Ureter (tissue), 1 donor: Measurements from ENCODE around the gene DELE1. TPM values are rescaled to one million over a fixed set of nuclear protein-coding genes. Genes with fewer than 3 reads are reported as not detected.
A peak's percentile ranks its signal among the peaks of the same experiment; 100 is the strongest.
"Not testable (repeated sequence)": the region's sequence is repeated elsewhere in the genome, so short reads cannot be mapped to it uniquely, and the experiment has no call there.

Experiments
- DNase-seq: peaks from one replicate; pipeline ENCODE4 v3.0.0-alpha.2; 2020; ENCODE audit warnings: low spot score
- total RNA-seq: library from RNA; stranded (reverse); gene quantifications from one replicate; pipeline ENCODE4 v1.2.4, GENCODE V29; 2023
- donor health status: DM: yes; HTN: yes; CAD: no.

The DELE1 gene
- total RNA-seq, 1 donor from 2014 or later, result 109 TPM

- DNase-seq, result no peak
Observed at GRCh38 chr5:141883892-141884318, 39.8 kb upstream of the DELE1 start.

- no peak for DNase-seq
Observed at GRCh38 chr5:141889282-141889871, 34.3 kb upstream of the DELE1 start.

GRCh38 chr5:141890429-141890828, 33.2 kb upstream of the DELE1 start:
- DNase-seq, result not testable (repeated sequence)

- DNase-seq, result no peak
Observed at GRCh38 chr5:141897425-141897824, 26.2 kb upstream of the DELE1 start.

GRCh38 chr5:141898448-141899049, 25.1 kb upstream of the DELE1 start:
- no peak for DNase-seq

- no peak for DNase-seq
Observed at GRCh38 chr5:141902015-141902814, 21.5 kb upstream of the DELE1 start.

GRCh38 chr5:141903261-141903660, 20.4 kb upstream of the DELE1 start:
- DNase-seq, result no peak

GRCh38 chr5:141904551-141904950, 19.1 kb upstream of the DELE1 start:
- DNase-seq, result no peak

GRCh38 chr5:141906517-141906916, 17.2 kb upstream of the DELE1 start:
- DNase-seq, result no peak

GRCh38 chr5:141906972-141907371, 16.7 kb upstream of the DELE1 start:
- no peak for DNase-seq

GRCh38 chr5:141908796-141909195, 14.9 kb upstream of the DELE1 start:
- no peak for DNase-seq

- DNase-seq, result no peak
Observed at GRCh38 chr5:141909212-141909611, 14.5 kb upstream of the DELE1 start.

GRCh38 chr5:141910271-141910673, 13.4 kb upstream of the DELE1 start:
- DNase-seq, result no peak

GRCh38 chr5:141913560-141914198, 10.0 kb upstream of the DELE1 start:
- no peak for DNase-seq

GRCh38 chr5:141914199-141914743, 9.4 kb upstream of the DELE1 start:
- DNase-seq, result peak; percentile 50

- DNase-seq, result no peak
Observed at GRCh38 chr5:141914797-141915196, 8.9 kb upstream of the DELE1 start.

- DNase-seq, result no peak
Observed at GRCh38 chr5:141915881-141916336, 7.8 kb upstream of the DELE1 start.

GRCh38 chr5:141916522-141916921, 7.1 kb upstream of the DELE1 start:
- DNase-seq, result no peak

- DNase-seq, result no peak
Observed at GRCh38 chr5:141917760-141918159, 5.9 kb upstream of the DELE1 start.

GRCh38 chr5:141919218-141920119, 4.2 kb upstream of the DELE1 start:
- DNase-seq, result no peak

GRCh38 chr5:141920771-141921170, 2.9 kb upstream of the DELE1 start:
- DNase-seq, result no peak
